Measurements from ENCODE around the gene SPAG5. TPM values are rescaled to one million over a fixed set of nuclear protein-coding genes. Genes with fewer than 3 reads are reported as not detected.

Gene SPAG5
- total RNA-seq, 4 donors from 2014 or later: 1.1 to 9.0 (median 4.7) TPM

- no peak for TF ChIP-seq CTCF (IDR thresholded peaks at IDR 0.05; ENCODE audit: low read depth)
These were observed 36.7 kb upstream of the SPAG5 start for GRCh38 chr17:28635506-28635905.

GRCh38 chr17:28634206-28634865 lies 35.5 kb upstream of the SPAG5 start:
- TF ChIP-seq CTCF (IDR thresholded peaks at IDR 0.05; ENCODE audit: low read depth): no peak

GRCh38 chr17:28626818-28627217 lies 28.0 kb upstream of the SPAG5 start:
- no peak for TF ChIP-seq CTCF (IDR thresholded peaks at IDR 0.05; ENCODE audit: low read depth)

- no peak for TF ChIP-seq CTCF (IDR thresholded peaks at IDR 0.05; ENCODE audit: low read depth)
These were observed 25.3 kb upstream of the SPAG5 start for GRCh38 chr17:28624148-28624547.

GRCh38 chr17:28623696-28624095 lies 24.9 kb upstream of the SPAG5 start:
- no peak for TF ChIP-seq CTCF (IDR thresholded peaks at IDR 0.05; ENCODE audit: low read depth)

- no peak for TF ChIP-seq CTCF (IDR thresholded peaks at IDR 0.05; ENCODE audit: low read depth)
These were observed 23.4 kb upstream of the SPAG5 start for GRCh38 chr17:28622186-28622585.

GRCh38 chr17:28620010-28620409 lies 21.2 kb upstream of the SPAG5 start:
- TF ChIP-seq CTCF (IDR thresholded peaks at IDR 0.05; ENCODE audit: low read depth): no peak
